Neural crest cell (in vitro differentiated cells): ENCODE data around the gene CREB3L2. TPM values are rescaled to one million over a fixed set of nuclear protein-coding genes. Genes with fewer than 3 reads are reported as not detected.

Source experiments
- DNase-seq: peaks from one replicate; pipeline ENCODE4 v3.0.0; 2021; ENCODE audit warnings: low read depth, mixed read lengths, low spot score
- H3K27ac Mint-ChIP-seq: one replicate; pipeline ENCODE4 v1.8.0; 2021; ENCODE audit warnings: mild to moderate bottlenecking, mixed read lengths; ENCODE audit not compliant: unreplicated experiment
- H3K27me3 Mint-ChIP-seq: 2 replicates; pipeline ENCODE4 v1.8.0; 2021; ENCODE audit warnings: low read depth, mild to moderate bottlenecking, mixed read lengths
- H3K36me3 Mint-ChIP-seq: 2 replicates; pipeline ENCODE4 v1.8.0; 2021; ENCODE audit warnings: low read depth, mild to moderate bottlenecking, mixed read lengths
- H3K4me1 Mint-ChIP-seq: 2 replicates; pipeline ENCODE4 v1.8.0; 2021; ENCODE audit warnings: mixed read lengths
- H3K4me3 Mint-ChIP-seq: one replicate; pipeline ENCODE4 v1.8.0; 2021; ENCODE audit warnings: mild to moderate bottlenecking, mixed read lengths
- H3K9me3 Mint-ChIP-seq: 2 replicates; pipeline ENCODE4 v1.8.0; 2021; ENCODE audit warnings: mixed read lengths
- CTCF ChIP-seq: fragments of 200-600 bp; sonication (generic); conservative IDR thresholded peaks from 2 replicates; pipeline ENCODE4 v1.5.0; 2021; ENCODE audit warnings: antibody characterized with exemption, mild to moderate bottlenecking
- total RNA-seq: library from RNA; stranded (reverse); gene quantifications from 2 replicates; pipeline ENCODE4 v1.2.1, GENCODE V29; 2021

CREB3L2 gene
- total RNA-seq, 1 donor from 2014 or later = 51.9 TPM

GRCh38 chr7:137852108-137852507 is 149.8 kb downstream of the CREB3L2 start:
- no peaks in the 10 kb centered on the region for H3K4me1 Mint-ChIP-seq
- no peak overlapping the region for H3K27ac Mint-ChIP-seq
- no peak for TF ChIP-seq CTCF
- H3K9me3 Mint-ChIP-seq = no peaks in the 10 kb centered on the region
- no peak overlapping the region for H3K4me3 Mint-ChIP-seq
- H3K27me3 Mint-ChIP-seq = peaks cover 26% of the 10 kb centered on the region
- DNase-seq = no peak
- H3K36me3 Mint-ChIP-seq = peaks cover 2% of the 10 kb centered on the region

GRCh38 chr7:137850972-137851945 is 150.6 kb downstream of the CREB3L2 start:
- Mint-ChIP-seq H3K4me3 (no peak overlapping the region), H3K36me3 (peaks cover 2% of the 10 kb centered on the region), H3K27me3 (peaks cover 30% of the 10 kb centered on the region), H3K4me1 (no peaks in the 10 kb centered on the region), H3K27ac (no peak overlapping the region), H3K9me3 (no peaks in the 10 kb centered on the region)
- TF ChIP-seq CTCF = no peak
- DNase-seq = no peak

GRCh38 chr7:137850571-137850970 is 151.3 kb downstream of the CREB3L2 start:
- Mint-ChIP-seq H3K27ac (no peak overlapping the region), H3K4me1 (peaks cover 6% of the 10 kb centered on the region), H3K9me3 (no peaks in the 10 kb centered on the region), H3K4me3 (no peak overlapping the region), H3K36me3 (peaks cover 2% of the 10 kb centered on the region), H3K27me3 (peaks cover 37% of the 10 kb centered on the region)
- TF ChIP-seq CTCF = no peak
- DNase-seq = no peak

- H3K27ac Mint-ChIP-seq = no peak overlapping the region
- no peak for DNase-seq
- TF ChIP-seq CTCF = no peak
- peaks cover 60% of the 10 kb centered on the region for H3K27me3 Mint-ChIP-seq
- H3K4me1 Mint-ChIP-seq = peaks cover 6% of the 10 kb centered on the region
- H3K4me3 Mint-ChIP-seq = peak overlapping the region; percentile 78
- H3K36me3 Mint-ChIP-seq = peaks cover 2% of the 10 kb centered on the region
- H3K9me3 Mint-ChIP-seq = no peaks in the 10 kb centered on the region
These were observed 153.8 kb downstream of the CREB3L2 start for GRCh38 chr7:137848095-137848494.

- Mint-ChIP-seq H3K27ac (no peak overlapping the region), H3K36me3 (peaks cover 2% of the 10 kb centered on the region), H3K4me3 (peak overlapping the region; percentile 78), H3K27me3 (peaks cover 62% of the 10 kb centered on the region), H3K9me3 (no peaks in the 10 kb centered on the region), H3K4me1 (peaks cover 6% of the 10 kb centered on the region)
- TF ChIP-seq CTCF = no peak
- no peak for DNase-seq
These were observed 154.3 kb downstream of the CREB3L2 start for GRCh38 chr7:137847568-137848050.
